Spleen (tissue), 7 donors: Measurements from ENCODE around the gene SORCS2.

Experiments
- CTCF ChIP-seq, 11 experiments: fragments of 200-600 bp in 7 of 11; fragments of 450-650 bp in 4 of 11; sonication (generic) in 4 of 11; IDR thresholded peaks in 8 of 11; conservative IDR thresholded peaks in 3 of 11; 1 replicate in 7 of 11; 2 replicates in 4 of 11; pipeline versions ENCODE4 v1.4.0 to v1.8.0; 2016 to 2021; ENCODE audit warnings: antibody characterized with exemption in 11 of 11, inconsistent platforms in 4 of 11, mild to moderate bottlenecking in 1 of 11
- POLR2A ChIP-seq, 3 donors: fragments of 450-650 bp; IDR thresholded peaks; one replicate each; pipeline ENCODE4 v1.5.1; 2017; ENCODE audit warnings: antibody characterized with exemption in 3 of 3, mild to moderate bottlenecking in 1 of 3
- POLR2AphosphoS5 ChIP-seq, 3 donors: sonication (generic); formaldehyde crosslinking; IDR thresholded peaks; one replicate each; pipeline ENCODE4 v1.5.1; 2017; ENCODE audit warnings: antibody characterized with exemption in 3 of 3
- donor health status: DM: no; HTN: no; CAD: no; lungs with moderate emphysema.
- donor health status: DM: no; HTN: no; CAD: no.
- donor health status: DM: no; HTN: no; CAD: no.

- TF ChIP-seq POLR2A (IDR thresholded peaks at IDR 0.05) (no peak), CTCF (IDR thresholded peaks at IDR 0.05 in 8 of 11, conservative IDR thresholded peaks at IDR 0.05 in 3 of 11) (no peak), POLR2AphosphoS5 (IDR thresholded peaks at IDR 0.05) (no peak)
These were observed 493.9 kb downstream of the SORCS2 start for GRCh38 chr4:7686070-7686870.
